GM10248 (cell line): ENCODE measurements around the gene ZNF581.

ENCODE experiments used
- CTCF ChIA-PET: fragments of 300-600 bp; sonication (Branson Sonifier 250); formaldehyde crosslinking; extraction: SDS; loops from one replicate; lab custom pipeline; 2021; ENCODE audit warnings: antibody characterized with exemption; lab: Yijun Ruan, JAX
- POLR2A ChIA-PET: fragments of 350-650 bp; sonication (Branson Sonifier 250); formaldehyde crosslinking; extraction: SDS; loops from one replicate; lab custom pipeline; 2020; ENCODE audit warnings: antibody characterized with exemption; lab: Yijun Ruan, JAX
- DNase-seq: peaks from one replicate; pipeline ENCODE4 v3.0.0; 2012; ENCODE audit errors: extremely low spot score
- CTCF ChIP-seq: IDR thresholded peaks from 2 replicates; pipeline ENCODE4 v1.5.1; 2012; ENCODE audit warnings: mild to moderate bottlenecking, low read depth; ENCODE audit errors: extremely low read depth, missing control alignments, control extremely low read depth

Gene ZNF581

GRCh38 chr19:55681131-55682092 lies 38.0 kb downstream of the ZNF581 start:
- no peak for TF ChIP-seq CTCF
- ChIA-PET POLR2A (no interaction called here), CTCF (interaction anchor here (0.7 kb wide), 1 partner anchor 177 kb away, joined by 4 read pairs; no protein-coding TSS in a partner anchor)
- DNase-seq: no peak

GRCh38 chr19:55683449-55684261 lies 40.2 kb downstream of the ZNF581 start:
- DNase-seq: no peak
- TF ChIP-seq CTCF: no peak
- ChIA-PET POLR2A (interaction anchor here (0.6 kb wide), 1 partner anchor 318 kb away, joined by 3 read pairs; no protein-coding TSS in a partner anchor), CTCF (no interaction called here)

GRCh38 chr19:55684946-55685681 lies 41.7 kb downstream of the ZNF581 start:
- ChIA-PET CTCF (no interaction called here), POLR2A (no interaction called here)
- DNase-seq: no peak
- TF ChIP-seq CTCF: no peak

GRCh38 chr19:55685776-55686175 lies 42.3 kb downstream of the ZNF581 start:
- DNase-seq: no peak
- ChIA-PET CTCF (no interaction called here), POLR2A (no interaction called here)
- TF ChIP-seq CTCF: no peak

GRCh38 chr19:55686311-55687050 lies 43.0 kb downstream of the ZNF581 start:
- no peak for DNase-seq
- ChIA-PET POLR2A (interaction anchor here (0.6 kb wide), 1 partner anchor 586 kb away, joined by 7 read pairs; no protein-coding TSS in a partner anchor), CTCF (no interaction called here)
- TF ChIP-seq CTCF: no peak
